HEK293 (cell line): ENCODE data around the gene LCN6.

Experiments used
- CTCF ChIA-PET: fragments of 350-600 bp; formaldehyde crosslinking; extraction: SDS; loops from one replicate; lab custom pipeline; 2021; ENCODE audit warnings: antibody characterized with exemption; lab: Yijun Ruan, JAX
- POLR2A ChIA-PET: fragments of 300-600 bp; formaldehyde crosslinking; extraction: SDS; loops from one replicate; lab custom pipeline; 2020; ENCODE audit warnings: antibody characterized with exemption, inconsistent platforms; lab: Yijun Ruan, JAX
- H3K27ac ChIP-seq: fragments of 200-500 bp; sonication (Bioruptor generic); 2 replicates; pipeline ENCODE4 v1.5.1; 2014; ENCODE audit warnings: low read depth, low read length, control low read depth, inconsistent platforms; ENCODE audit errors: extremely low read depth
- H3K36me3 ChIP-seq, 2 experiments: fragments of 200-500 bp in 1 of 2; sonication (Bioruptor generic) in 1 of 2; 1 replicate in 1 of 2; 2 replicates in 1 of 2; pipeline ENCODE4 v1.5.1; 2014 to 2017; ENCODE audit warnings: inconsistent platforms in 2 of 2, low read length in 2 of 2; ENCODE audit not compliant: control insufficient read depth in 2 of 2, insufficient read depth in 1 of 2
- H3K4me1 ChIP-seq: fragments of 200-500 bp; sonication (Bioruptor generic); 2 replicates; pipeline ENCODE4 v1.5.1; 2014; ENCODE audit warnings: mild to moderate bottlenecking, low read length, inconsistent platforms; ENCODE audit not compliant: control insufficient read depth, insufficient read depth
- H3K4me3 ChIP-seq: 2 replicates; pipeline ENCODE4 v1.5.1; 2011; ENCODE audit warnings: low read depth, mild to moderate bottlenecking, control low read depth, low read length, moderate library complexity
- H3K9me3 ChIP-seq: fragments of 200-500 bp; sonication (Bioruptor generic); 2 replicates; pipeline ENCODE4 v1.5.1; 2014; ENCODE audit warnings: low read depth, low read length, inconsistent platforms; ENCODE audit not compliant: control insufficient read depth, insufficient read depth
- GLI4 ChIP-seq: fragments of 450-650 bp; formaldehyde crosslinking; IDR thresholded peaks from 2 replicates; pipeline ENCODE4 v1.5.1; 2016; ENCODE audit warnings: missing biosample characterization, missing genetic modification characterization
- HOXD13 ChIP-seq: sonication (generic); formaldehyde crosslinking; IDR thresholded peaks from 2 replicates; pipeline ENCODE4 v1.8.0; 2022; ENCODE audit warnings: missing genetic modification reagents, borderline replicate concordance
- SETDB1 ChIP-seq: IDR thresholded peaks from one replicate; pipeline ENCODE4 v1.6.1; 2017; ENCODE audit warnings: mild to moderate bottlenecking, low read length, moderate library complexity, mixed read lengths; ENCODE audit not compliant: insufficient read length
- SP2 ChIP-seq: fragments of 450-650 bp; formaldehyde crosslinking; IDR thresholded peaks from 2 replicates; pipeline ENCODE4 v1.5.1; 2016; ENCODE audit warnings: missing biosample characterization, missing genetic modification characterization
- TRIM28 ChIP-seq: IDR thresholded peaks from 2 replicates; pipeline ENCODE4 v1.6.1; 2011; ENCODE audit warnings: low read length, control low read depth, borderline replicate concordance
- ZEB2 ChIP-seq: fragments of 450-650 bp; formaldehyde crosslinking; IDR thresholded peaks from 2 replicates; pipeline ENCODE4 v1.5.1; 2016; ENCODE audit warnings: missing biosample characterization, missing genetic modification characterization
- ZNF138 ChIP-seq: fragments of 450-650 bp; formaldehyde crosslinking; IDR thresholded peaks from 2 replicates; pipeline ENCODE4 v1.5.1; 2016; ENCODE audit warnings: missing biosample characterization, missing genetic modification characterization, borderline replicate concordance
- ZNF146 ChIP-seq: fragments of 450-650 bp; formaldehyde crosslinking; IDR thresholded peaks from 2 replicates; pipeline ENCODE4 v1.5.1; 2016; ENCODE audit warnings: missing biosample characterization, missing genetic modification characterization
- ZNF19 ChIP-seq: fragments of 450-650 bp; formaldehyde crosslinking; IDR thresholded peaks from 2 replicates; pipeline ENCODE4; 2016; ENCODE audit warnings: missing biosample characterization, missing genetic modification characterization, low read depth
- ZNF514 ChIP-seq: fragments of 450-650 bp; formaldehyde crosslinking; IDR thresholded peaks from 2 replicates; pipeline ENCODE4 v1.5.1; 2016; ENCODE audit warnings: missing biosample characterization, missing genetic modification characterization
- ZNF521 ChIP-seq: fragments of 450-650 bp; formaldehyde crosslinking; IDR thresholded peaks from 2 replicates; pipeline ENCODE4 v1.5.1; 2017; ENCODE audit warnings: missing biosample characterization, mild to moderate bottlenecking, missing genetic modification characterization
- ZNF571 ChIP-seq: fragments of 450-650 bp; formaldehyde crosslinking; IDR thresholded peaks from 2 replicates; pipeline ENCODE4 v1.5.0; 2017; ENCODE audit warnings: missing biosample characterization, missing genetic modification characterization
- ZNF623 ChIP-seq: fragments of 450-650 bp; formaldehyde crosslinking; IDR thresholded peaks from 2 replicates; pipeline ENCODE4 v1.5.1; 2016; ENCODE audit warnings: missing biosample characterization, missing genetic modification characterization
- ZNF624 ChIP-seq: fragments of 450-650 bp; formaldehyde crosslinking; IDR thresholded peaks from 2 replicates; pipeline ENCODE4 v1.5.1; 2017; ENCODE audit warnings: missing biosample characterization, missing genetic modification characterization
- ZNF658 ChIP-seq: fragments of 450-650 bp; formaldehyde crosslinking; IDR thresholded peaks from 2 replicates; pipeline ENCODE4; 2016; ENCODE audit warnings: missing biosample characterization, missing genetic modification characterization
- ZNF768 ChIP-seq: fragments of 450-650 bp; formaldehyde crosslinking; IDR thresholded peaks from 2 replicates; pipeline ENCODE4 v1.5.1; 2018; ENCODE audit warnings: missing biosample characterization, mild to moderate bottlenecking, missing genetic modification characterization
- ZNF776 ChIP-seq: fragments of 450-650 bp; formaldehyde crosslinking; IDR thresholded peaks from 2 replicates; pipeline ENCODE4 v1.5.0; 2017; ENCODE audit warnings: missing biosample characterization, missing genetic modification characterization, borderline replicate concordance
- ZNF777 ChIP-seq: fragments of 450-650 bp; formaldehyde crosslinking; IDR thresholded peaks from 2 replicates; pipeline ENCODE4 v1.5.1; 2017; ENCODE audit warnings: missing biosample characterization, missing genetic modification characterization, borderline replicate concordance
- ZNF843 ChIP-seq: fragments of 450-650 bp; formaldehyde crosslinking; IDR thresholded peaks from 2 replicates; pipeline ENCODE4 v1.5.1; 2016; ENCODE audit warnings: missing biosample characterization, missing genetic modification characterization
- ZXDB ChIP-seq: fragments of 450-650 bp; formaldehyde crosslinking; IDR thresholded peaks from 2 replicates; pipeline ENCODE4 v1.5.1; 2016; ENCODE audit warnings: missing biosample characterization, missing genetic modification characterization
- TF ChIP-seq, protein P1 (sequence below): fragments of 450-650 bp; formaldehyde crosslinking; IDR thresholded peaks from 2 replicates; pipeline ENCODE4 v1.5.1; 2016; ENCODE audit warnings: missing biosample characterization, missing genetic modification characterization
- TF ChIP-seq, protein P2 (sequence below): fragments of 450-650 bp; formaldehyde crosslinking; IDR thresholded peaks from 2 replicates; pipeline ENCODE4 v1.5.1; 2016; ENCODE audit warnings: missing biosample characterization, missing genetic modification characterization
- TF ChIP-seq, protein P3 (sequence below): fragments of 450-650 bp; formaldehyde crosslinking; IDR thresholded peaks from 2 replicates; pipeline ENCODE4 v1.5.1; 2016; ENCODE audit warnings: missing biosample characterization, missing genetic modification characterization
- TF ChIP-seq, protein P4 (sequence below): fragments of 450-650 bp; formaldehyde crosslinking; IDR thresholded peaks from 2 replicates; pipeline ENCODE4 v1.5.1; 2016; ENCODE audit warnings: missing biosample characterization, missing genetic modification characterization, borderline replicate concordance
- TF ChIP-seq, protein P5 (sequence below): fragments of 450-650 bp; formaldehyde crosslinking; IDR thresholded peaks from 2 replicates; pipeline ENCODE4 v1.5.1; 2016; ENCODE audit warnings: missing biosample characterization, missing genetic modification characterization

Gene LCN6

DNA sequence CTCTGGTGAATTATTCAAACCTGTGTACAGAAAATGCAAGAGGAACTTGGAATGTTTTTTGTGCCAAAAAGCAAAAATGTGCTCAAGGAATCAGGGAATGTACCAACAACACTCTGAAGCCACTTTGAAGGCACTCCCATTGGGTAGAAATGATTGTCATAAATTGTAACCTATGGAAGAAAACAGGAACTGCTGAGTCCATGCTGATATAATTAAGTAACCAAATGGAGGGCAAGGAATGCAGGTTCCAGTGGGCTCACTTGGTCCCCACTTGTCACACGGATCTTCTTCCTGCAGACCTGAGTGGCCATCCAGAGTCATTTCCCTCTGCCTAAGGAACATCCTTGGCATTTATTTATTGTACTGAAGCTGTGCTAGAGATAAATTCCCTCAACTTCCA lies 2.9 kb upstream of the LCN6 start:
- ChIA-PET POLR2A (interaction anchor here (1.1 to 5.1 kb wide), 2 partner anchors 23 to 472 kb away, joined by 3 to 21 read pairs; no protein-coding TSS in a partner anchor), CTCF (interaction anchor here (0.7 to 2.2 kb wide), 3 partner anchors 10 to 283 kb away, joined by 3 to 8 read pairs (median 3); no protein-coding TSS in a partner anchor)
- Histone ChIP-seq H3K36me3 (no peaks in the 10 kb centered on the region), H3K9me3 (no peaks in the 10 kb centered on the region), H3K4me3 (no peak overlapping the region), H3K4me1 (no peaks in the 10 kb centered on the region), H3K27ac (no peak overlapping the region)
- TF ChIP-seq ZNF768: no peak
- TF ChIP-seq, protein P1, sequence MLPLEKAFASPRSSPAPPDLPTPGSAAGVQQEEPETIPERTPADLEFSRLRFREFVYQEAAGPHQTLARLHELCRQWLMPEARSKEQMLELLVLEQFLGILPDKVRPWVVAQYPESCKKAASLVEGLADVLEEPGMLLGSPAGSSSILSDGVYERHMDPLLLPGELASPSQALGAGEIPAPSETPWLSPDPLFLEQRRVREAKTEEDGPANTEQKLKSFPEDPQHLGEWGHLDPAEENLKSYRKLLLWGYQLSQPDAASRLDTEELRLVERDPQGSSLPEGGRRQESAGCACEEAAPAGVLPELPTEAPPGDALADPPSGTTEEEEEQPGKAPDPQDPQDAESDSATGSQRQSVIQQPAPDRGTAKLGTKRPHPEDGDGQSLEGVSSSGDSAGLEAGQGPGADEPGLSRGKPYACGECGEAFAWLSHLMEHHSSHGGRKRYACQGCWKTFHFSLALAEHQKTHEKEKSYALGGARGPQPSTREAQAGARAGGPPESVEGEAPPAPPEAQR (tag by site-specific recombination): no peak
- no peak for TF ChIP-seq ZNF146 (tag by site-specific recombination)
- TF ChIP-seq, protein P2, sequence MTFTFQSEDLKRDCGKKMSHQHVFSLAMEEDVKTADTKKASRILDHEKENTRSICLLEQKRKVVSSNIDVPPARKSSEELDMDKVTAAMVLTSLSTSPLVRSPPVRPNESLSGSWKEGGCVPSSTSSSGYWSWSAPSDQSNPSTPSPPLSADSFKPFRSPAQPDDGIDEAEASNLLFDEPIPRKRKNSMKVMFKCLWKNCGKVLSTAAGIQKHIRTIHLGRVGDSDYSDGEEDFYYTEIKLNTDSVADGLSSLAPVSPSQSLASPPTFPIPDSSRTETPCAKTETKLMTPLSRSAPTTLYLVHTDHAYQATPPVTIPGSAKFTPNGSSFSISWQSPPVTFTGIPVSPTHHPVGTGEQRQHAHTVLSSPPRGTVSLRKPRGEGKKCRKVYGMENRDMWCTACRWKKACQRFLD: no peak
- TF ChIP-seq ZEB2 (tag by site-specific recombination): no peak
- no peak for TF ChIP-seq ZNF521
- TF ChIP-seq ZNF623 (tag by site-specific recombination): no peak
- no peak for TF ChIP-seq TRIM28
- TF ChIP-seq, protein P3, sequence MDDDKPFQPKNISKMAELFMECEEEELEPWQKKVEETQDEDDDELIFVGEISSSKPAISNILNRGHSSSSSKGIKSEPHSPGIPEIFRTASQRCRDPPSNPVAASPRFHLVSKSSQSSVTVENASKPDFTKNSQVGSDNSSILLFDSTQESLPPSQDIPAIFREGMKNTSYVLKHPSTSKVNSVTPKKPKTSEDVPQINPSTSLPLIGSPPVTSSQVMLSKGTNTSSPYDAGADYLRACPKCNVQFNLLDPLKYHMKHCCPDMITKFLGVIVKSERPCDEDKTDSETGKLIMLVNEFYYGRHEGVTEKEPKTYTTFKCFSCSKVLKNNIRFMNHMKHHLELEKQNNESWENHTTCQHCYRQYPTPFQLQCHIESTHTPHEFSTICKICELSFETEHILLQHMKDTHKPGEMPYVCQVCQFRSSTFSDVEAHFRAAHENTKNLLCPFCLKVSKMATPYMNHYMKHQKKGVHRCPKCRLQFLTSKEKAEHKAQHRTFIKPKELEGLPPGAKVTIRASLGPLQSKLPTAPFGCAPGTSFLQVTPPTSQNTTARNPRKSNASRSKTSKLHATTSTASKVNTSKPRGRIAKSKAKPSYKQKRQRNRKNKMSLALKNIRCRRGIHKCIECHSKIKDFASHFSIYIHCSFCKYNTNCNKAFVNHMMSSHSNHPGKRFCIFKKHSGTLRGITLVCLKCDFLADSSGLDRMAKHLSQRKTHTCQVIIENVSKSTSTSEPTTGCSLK (tag by site-specific recombination): no peak
- no peak for TF ChIP-seq ZNF776 (tag by site-specific recombination)
- TF ChIP-seq GLI4 (tag by site-specific recombination): no peak
- TF ChIP-seq ZXDB (tag by site-specific recombination): no peak
- no peak for TF ChIP-seq SP2 (tag by site-specific recombination)
- TF ChIP-seq ZNF514: no peak
- TF ChIP-seq ZNF843: no peak
- TF ChIP-seq ZNF624 (tag by site-specific recombination): no peak
- TF ChIP-seq ZNF138 (tag by site-specific recombination): no peak
- no peak for TF ChIP-seq SETDB1
- no peak for TF ChIP-seq ZNF571 (tag by site-specific recombination)
- TF ChIP-seq ZNF658 (tag by site-specific recombination): no peak

DNA sequence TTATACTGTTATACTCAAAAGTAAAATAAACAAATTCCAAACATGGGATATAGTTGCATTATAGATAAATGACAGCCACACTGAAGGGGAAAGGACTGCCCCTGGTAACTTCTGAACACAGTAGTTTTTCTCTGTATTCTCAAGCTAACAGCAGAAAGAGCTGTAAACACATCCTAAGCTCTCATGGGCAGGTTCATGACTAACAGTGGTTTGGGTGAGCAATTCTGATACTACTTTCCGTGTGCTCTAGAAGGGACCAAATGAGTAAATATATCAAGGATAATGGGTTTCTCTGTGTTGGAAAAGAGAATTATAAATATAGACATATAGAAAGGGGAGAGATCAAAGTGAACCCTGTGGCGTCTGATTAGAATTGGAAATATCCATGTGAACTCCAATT lies 2.2 kb upstream of the LCN6 start:
- ChIA-PET POLR2A (interaction anchor here (1.1 to 5.1 kb wide), 2 partner anchors 22 to 473 kb away, joined by 3 to 21 read pairs; no protein-coding TSS in a partner anchor), CTCF (interaction anchor here (0.6 to 2.2 kb wide), 5 partner anchors 10 to 537 kb away, joined by 3 to 8 read pairs (median 5); no protein-coding TSS in a partner anchor)
- TF ChIP-seq, protein P4, sequence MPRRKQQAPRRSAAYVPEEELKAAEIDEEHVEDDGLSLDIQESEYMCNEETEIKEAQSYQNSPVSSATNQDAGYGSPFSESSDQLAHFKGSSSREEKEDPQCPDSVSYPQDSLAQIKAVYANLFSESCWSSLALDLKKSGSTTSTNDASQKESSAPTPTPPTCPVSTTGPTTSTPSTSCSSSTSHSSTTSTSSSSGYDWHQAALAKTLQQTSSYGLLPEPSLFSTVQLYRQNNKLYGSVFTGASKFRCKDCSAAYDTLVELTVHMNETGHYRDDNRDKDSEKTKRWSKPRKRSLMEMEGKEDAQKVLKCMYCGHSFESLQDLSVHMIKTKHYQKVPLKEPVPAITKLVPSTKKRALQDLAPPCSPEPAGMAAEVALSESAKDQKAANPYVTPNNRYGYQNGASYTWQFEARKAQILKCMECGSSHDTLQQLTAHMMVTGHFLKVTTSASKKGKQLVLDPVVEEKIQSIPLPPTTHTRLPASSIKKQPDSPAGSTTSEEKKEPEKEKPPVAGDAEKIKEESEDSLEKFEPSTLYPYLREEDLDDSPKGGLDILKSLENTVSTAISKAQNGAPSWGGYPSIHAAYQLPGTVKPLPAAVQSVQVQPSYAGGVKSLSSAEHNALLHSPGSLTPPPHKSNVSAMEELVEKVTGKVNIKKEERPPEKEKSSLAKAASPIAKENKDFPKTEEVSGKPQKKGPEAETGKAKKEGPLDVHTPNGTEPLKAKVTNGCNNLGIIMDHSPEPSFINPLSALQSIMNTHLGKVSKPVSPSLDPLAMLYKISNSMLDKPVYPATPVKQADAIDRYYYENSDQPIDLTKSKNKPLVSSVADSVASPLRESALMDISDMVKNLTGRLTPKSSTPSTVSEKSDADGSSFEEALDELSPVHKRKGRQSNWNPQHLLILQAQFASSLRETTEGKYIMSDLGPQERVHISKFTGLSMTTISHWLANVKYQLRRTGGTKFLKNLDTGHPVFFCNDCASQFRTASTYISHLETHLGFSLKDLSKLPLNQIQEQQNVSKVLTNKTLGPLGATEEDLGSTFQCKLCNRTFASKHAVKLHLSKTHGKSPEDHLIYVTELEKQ (tag by site-specific recombination): no peak
- no peak for TF ChIP-seq HOXD13
- TF ChIP-seq ZNF777 (tag by site-specific recombination): no peak
- TF ChIP-seq, protein P5, sequence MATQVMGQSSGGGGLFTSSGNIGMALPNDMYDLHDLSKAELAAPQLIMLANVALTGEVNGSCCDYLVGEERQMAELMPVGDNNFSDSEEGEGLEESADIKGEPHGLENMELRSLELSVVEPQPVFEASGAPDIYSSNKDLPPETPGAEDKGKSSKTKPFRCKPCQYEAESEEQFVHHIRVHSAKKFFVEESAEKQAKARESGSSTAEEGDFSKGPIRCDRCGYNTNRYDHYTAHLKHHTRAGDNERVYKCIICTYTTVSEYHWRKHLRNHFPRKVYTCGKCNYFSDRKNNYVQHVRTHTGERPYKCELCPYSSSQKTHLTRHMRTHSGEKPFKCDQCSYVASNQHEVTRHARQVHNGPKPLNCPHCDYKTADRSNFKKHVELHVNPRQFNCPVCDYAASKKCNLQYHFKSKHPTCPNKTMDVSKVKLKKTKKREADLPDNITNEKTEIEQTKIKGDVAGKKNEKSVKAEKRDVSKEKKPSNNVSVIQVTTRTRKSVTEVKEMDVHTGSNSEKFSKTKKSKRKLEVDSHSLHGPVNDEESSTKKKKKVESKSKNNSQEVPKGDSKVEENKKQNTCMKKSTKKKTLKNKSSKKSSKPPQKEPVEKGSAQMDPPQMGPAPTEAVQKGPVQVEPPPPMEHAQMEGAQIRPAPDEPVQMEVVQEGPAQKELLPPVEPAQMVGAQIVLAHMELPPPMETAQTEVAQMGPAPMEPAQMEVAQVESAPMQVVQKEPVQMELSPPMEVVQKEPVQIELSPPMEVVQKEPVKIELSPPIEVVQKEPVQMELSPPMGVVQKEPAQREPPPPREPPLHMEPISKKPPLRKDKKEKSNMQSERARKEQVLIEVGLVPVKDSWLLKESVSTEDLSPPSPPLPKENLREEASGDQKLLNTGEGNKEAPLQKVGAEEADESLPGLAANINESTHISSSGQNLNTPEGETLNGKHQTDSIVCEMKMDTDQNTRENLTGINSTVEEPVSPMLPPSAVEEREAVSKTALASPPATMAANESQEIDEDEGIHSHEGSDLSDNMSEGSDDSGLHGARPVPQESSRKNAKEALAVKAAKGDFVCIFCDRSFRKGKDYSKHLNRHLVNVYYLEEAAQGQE: no peak
- no peak for TF ChIP-seq ZNF19 (tag by site-specific recombination)

More for the DNA sequence above, 2.2 kb upstream of the LCN6 start:
- H3K4me1 ChIP-seq: no peaks in the 10 kb centered on the region
- H3K27ac ChIP-seq: no peak overlapping the region
- H3K36me3 ChIP-seq: no peaks in the 10 kb centered on the region
- no peaks in the 10 kb centered on the region for H3K9me3 ChIP-seq
- H3K4me3 ChIP-seq: no peak overlapping the region
